ENCODE measurements around the gene GDF3. TPM values are rescaled to one million over a fixed set of nuclear protein-coding genes. Genes with fewer than 3 reads are reported as not detected.
"Not testable (repeated sequence)": the region's sequence is repeated elsewhere in the genome, so short reads cannot be mapped to it uniquely, and the experiment has no call there.

The GDF3 gene
- polyA plus RNA-seq, 2 of the 4 experiments (the other 2 are of a cell fraction): not detected

- FAIRE-seq: no peak
- no peaks in the 10 kb centered on the region for H3K4me1 ChIP-seq
- no peak for DNase-seq (ENCODE audit: low read depth in 1 of 2, low spot score in 1 of 2)
- no peak overlapping the region for H3K27ac ChIP-seq
- ChIA-PET CTCF (no interaction called here), POLR2A (no interaction called here)
- peak in 1 of 2 experiments; percentile 39; a peak in 2 of 6 replicates for ATAC-seq
- WGBS (ENCODE audit: missing lambda C conversion rate): 52% methylated on average over 5 of the region's 5 CpGs
- TF ChIP-seq RFX5 (IDR thresholded peaks at IDR 0.05) (no peak), CBX2 (IDR thresholded peaks at IDR 0.05; ENCODE audit: borderline replicate concordance, low read depth) (no peak), FOSB (CRISPR knock-in tag; IDR thresholded peaks at IDR 0.05) (no peak), RARB (CRISPR knock-in tag; IDR thresholded peaks at IDR 0.05) (no peak), TP53 (CRISPR knock-in tag; IDR thresholded peaks at IDR 0.05) (no peak), ZC3H11A (IDR thresholded peaks at IDR 0.05) (no peak), ESRRA (IDR thresholded peaks at IDR 0.05; ENCODE audit: borderline replicate concordance, low read length) (no peak), JUN (IDR thresholded peaks at IDR 0.05) (no peak), CBX8 (IDR thresholded peaks at IDR 0.05) (no peak), MAZ (IDR thresholded peaks at IDR 0.05; ENCODE audit: borderline replicate concordance, low read depth, low read length) (no peak), KDM1A (IDR thresholded peaks at IDR 0.05; ENCODE audit: low read depth) (no peak), EP300 (IDR thresholded peaks at IDR 0.05) (no peak), NPAS2 (CRISPR knock-in tag; IDR thresholded peaks at IDR 0.05; ENCODE audit: borderline replicate concordance) (no peak), CEBPB (IDR thresholded peaks at IDR 0.05) (no peak), PHF8 (IDR thresholded peaks at IDR 0.05; ENCODE audit: borderline replicate concordance, low read depth) (no peak)
- TF ChIP-seq, protein P1, sequence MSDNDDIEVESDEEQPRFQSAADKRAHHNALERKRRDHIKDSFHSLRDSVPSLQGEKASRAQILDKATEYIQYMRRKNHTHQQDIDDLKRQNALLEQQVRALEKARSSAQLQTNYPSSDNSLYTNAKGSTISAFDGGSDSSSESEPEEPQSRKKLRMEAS (IDR thresholded peaks at IDR 0.05): no peak
- TF ChIP-seq, protein P2, sequence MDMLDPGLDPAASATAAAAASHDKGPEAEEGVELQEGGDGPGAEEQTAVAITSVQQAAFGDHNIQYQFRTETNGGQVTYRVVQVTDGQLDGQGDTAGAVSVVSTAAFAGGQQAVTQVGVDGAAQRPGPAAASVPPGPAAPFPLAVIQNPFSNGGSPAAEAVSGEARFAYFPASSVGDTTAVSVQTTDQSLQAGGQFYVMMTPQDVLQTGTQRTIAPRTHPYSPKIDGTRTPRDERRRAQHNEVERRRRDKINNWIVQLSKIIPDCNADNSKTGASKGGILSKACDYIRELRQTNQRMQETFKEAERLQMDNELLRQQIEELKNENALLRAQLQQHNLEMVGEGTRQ (IDR thresholded peaks at IDR 0.05): no peak
- TF ChIP-seq, protein P3, sequence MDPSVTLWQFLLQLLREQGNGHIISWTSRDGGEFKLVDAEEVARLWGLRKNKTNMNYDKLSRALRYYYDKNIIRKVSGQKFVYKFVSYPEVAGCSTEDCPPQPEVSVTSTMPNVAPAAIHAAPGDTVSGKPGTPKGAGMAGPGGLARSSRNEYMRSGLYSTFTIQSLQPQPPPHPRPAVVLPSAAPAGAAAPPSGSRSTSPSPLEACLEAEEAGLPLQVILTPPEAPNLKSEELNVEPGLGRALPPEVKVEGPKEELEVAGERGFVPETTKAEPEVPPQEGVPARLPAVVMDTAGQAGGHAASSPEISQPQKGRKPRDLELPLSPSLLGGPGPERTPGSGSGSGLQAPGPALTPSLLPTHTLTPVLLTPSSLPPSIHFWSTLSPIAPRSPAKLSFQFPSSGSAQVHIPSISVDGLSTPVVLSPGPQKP (IDR thresholded peaks at IDR 0.05; ENCODE audit: low read depth, low read length): no peak
- TF ChIP-seq, protein P4, sequence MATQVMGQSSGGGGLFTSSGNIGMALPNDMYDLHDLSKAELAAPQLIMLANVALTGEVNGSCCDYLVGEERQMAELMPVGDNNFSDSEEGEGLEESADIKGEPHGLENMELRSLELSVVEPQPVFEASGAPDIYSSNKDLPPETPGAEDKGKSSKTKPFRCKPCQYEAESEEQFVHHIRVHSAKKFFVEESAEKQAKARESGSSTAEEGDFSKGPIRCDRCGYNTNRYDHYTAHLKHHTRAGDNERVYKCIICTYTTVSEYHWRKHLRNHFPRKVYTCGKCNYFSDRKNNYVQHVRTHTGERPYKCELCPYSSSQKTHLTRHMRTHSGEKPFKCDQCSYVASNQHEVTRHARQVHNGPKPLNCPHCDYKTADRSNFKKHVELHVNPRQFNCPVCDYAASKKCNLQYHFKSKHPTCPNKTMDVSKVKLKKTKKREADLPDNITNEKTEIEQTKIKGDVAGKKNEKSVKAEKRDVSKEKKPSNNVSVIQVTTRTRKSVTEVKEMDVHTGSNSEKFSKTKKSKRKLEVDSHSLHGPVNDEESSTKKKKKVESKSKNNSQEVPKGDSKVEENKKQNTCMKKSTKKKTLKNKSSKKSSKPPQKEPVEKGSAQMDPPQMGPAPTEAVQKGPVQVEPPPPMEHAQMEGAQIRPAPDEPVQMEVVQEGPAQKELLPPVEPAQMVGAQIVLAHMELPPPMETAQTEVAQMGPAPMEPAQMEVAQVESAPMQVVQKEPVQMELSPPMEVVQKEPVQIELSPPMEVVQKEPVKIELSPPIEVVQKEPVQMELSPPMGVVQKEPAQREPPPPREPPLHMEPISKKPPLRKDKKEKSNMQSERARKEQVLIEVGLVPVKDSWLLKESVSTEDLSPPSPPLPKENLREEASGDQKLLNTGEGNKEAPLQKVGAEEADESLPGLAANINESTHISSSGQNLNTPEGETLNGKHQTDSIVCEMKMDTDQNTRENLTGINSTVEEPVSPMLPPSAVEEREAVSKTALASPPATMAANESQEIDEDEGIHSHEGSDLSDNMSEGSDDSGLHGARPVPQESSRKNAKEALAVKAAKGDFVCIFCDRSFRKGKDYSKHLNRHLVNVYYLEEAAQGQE (IDR thresholded peaks at IDR 0.05): no peak
- H3K9me3 ChIP-seq: 0 out of 3 replicates have a peak, but pooled peaks cover 3% of the 10 kb centered on the region
- H3K4me2 ChIP-seq: no peak overlapping the region
- no peak overlapping the region for H3K4me3 ChIP-seq
Measured at GRCh38 chr12:7731486-7731885, 35.9 kb upstream of the GDF3 start.

DNA sequence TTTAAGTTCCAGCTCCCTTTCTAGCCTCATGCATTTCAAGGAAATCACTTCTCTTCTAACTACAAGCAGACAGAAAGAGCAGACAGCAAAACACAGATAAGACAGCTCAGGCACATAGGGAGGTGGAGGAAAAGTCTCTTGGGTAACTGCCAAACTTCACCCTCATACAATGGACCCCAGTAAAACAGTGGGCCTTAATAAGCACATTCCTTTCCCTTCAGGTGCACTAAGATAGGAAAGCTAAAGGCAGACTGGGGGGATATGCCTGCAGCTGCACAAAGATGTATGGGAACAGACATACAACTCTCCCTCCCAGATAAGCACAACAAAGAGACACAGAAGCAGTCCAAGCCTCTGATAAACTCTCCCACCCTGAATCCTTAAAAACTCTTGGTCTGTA is 35.4 kb upstream of the GDF3 start:
- not testable (repeated sequence) for H3K9me3 ChIP-seq; H3K4me1 ChIP-seq; DNase-seq (ENCODE audit: low read depth in 1 of 2, low spot score in 1 of 2); H3K4me3 ChIP-seq; ATAC-seq; H3K27ac ChIP-seq; FAIRE-seq; H3K4me2 ChIP-seq
- ChIA-PET POLR2A (interaction anchor here (0.6 kb wide), 1 partner anchor 1852 kb away, joined by 4 read pairs; no protein-coding TSS in a partner anchor), CTCF (interaction anchor here (0.6 kb wide), 3 partner anchors 45 to 578 kb away, joined by 3 to 4 read pairs (median 3); no protein-coding TSS in a partner anchor)

- no peak for ATAC-seq
- Histone ChIP-seq H3K4me3 (no peak overlapping the region), H3K4me2 (no peak overlapping the region), H3K9me3 (0 out of 3 replicates have a peak, but pooled peaks cover 3% of the 10 kb centered on the region), H3K4me1 (no peaks in the 10 kb centered on the region), H3K27ac (no peak overlapping the region)
- ChIA-PET CTCF (no interaction called here), POLR2A (no interaction called here)
- no peak for DNase-seq (ENCODE audit: low read depth in 1 of 2, low spot score in 1 of 2)
- no peak for FAIRE-seq
- 42% methylated on average over 4 of the region's 4 CpGs for WGBS (ENCODE audit: missing lambda C conversion rate)
- TF ChIP-seq, protein P2 (IDR thresholded peaks at IDR 0.05): no peak
- no peak for TF ChIP-seq POLR2AphosphoS2 (conservative IDR thresholded peaks at IDR 0.05; ENCODE audit: low read length)
- no peak for TF ChIP-seq ZFP36 (IDR thresholded peaks at IDR 0.05; ENCODE audit: borderline replicate concordance, partially characterized antibody)
- TF ChIP-seq BCL3 (IDR thresholded peaks at IDR 0.05): no peak
- TF ChIP-seq JUNB (IDR thresholded peaks at IDR 0.05): no peak
- TF ChIP-seq, protein P5, sequence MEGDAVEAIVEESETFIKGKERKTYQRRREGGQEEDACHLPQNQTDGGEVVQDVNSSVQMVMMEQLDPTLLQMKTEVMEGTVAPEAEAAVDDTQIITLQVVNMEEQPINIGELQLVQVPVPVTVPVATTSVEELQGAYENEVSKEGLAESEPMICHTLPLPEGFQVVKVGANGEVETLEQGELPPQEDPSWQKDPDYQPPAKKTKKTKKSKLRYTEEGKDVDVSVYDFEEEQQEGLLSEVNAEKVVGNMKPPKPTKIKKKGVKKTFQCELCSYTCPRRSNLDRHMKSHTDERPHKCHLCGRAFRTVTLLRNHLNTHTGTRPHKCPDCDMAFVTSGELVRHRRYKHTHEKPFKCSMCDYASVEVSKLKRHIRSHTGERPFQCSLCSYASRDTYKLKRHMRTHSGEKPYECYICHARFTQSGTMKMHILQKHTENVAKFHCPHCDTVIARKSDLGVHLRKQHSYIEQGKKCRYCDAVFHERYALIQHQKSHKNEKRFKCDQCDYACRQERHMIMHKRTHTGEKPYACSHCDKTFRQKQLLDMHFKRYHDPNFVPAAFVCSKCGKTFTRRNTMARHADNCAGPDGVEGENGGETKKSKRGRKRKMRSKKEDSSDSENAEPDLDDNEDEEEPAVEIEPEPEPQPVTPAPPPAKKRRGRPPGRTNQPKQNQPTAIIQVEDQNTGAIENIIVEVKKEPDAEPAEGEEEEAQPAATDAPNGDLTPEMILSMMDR (IDR thresholded peaks at IDR 0.05): no peak
- no peak for TF ChIP-seq ZSCAN20 (CRISPR knock-in tag; IDR thresholded peaks at IDR 0.05)
Measured at GRCh38 chr12:7729746-7730145, 34.2 kb upstream of the GDF3 start.
